ENCODE results near the gene RBM26.

- TF ChIP-seq CTCF (IDR thresholded peaks at IDR 0.05) (no peak), POLR2AphosphoS5 (IDR thresholded peaks at IDR 0.05) (no peak), EP300 (IDR thresholded peaks at IDR 0.05) (no peak), POLR2A (IDR thresholded peaks at IDR 0.05) (no peak)
Observed at GRCh38 chr13:79353693-79354092, 52.4 kb downstream of the RBM26 start.

Data from gastroesophageal sphincter (tissue), 3 donors.